Measurements from ENCODE around the gene SNX18. TPM values are rescaled to one million over a fixed set of nuclear protein-coding genes. Genes with fewer than 3 reads are reported as not detected.

The SNX18 gene
- total RNA-seq, 1 experiment from 2014 or later, result 14.3 TPM

DNA sequence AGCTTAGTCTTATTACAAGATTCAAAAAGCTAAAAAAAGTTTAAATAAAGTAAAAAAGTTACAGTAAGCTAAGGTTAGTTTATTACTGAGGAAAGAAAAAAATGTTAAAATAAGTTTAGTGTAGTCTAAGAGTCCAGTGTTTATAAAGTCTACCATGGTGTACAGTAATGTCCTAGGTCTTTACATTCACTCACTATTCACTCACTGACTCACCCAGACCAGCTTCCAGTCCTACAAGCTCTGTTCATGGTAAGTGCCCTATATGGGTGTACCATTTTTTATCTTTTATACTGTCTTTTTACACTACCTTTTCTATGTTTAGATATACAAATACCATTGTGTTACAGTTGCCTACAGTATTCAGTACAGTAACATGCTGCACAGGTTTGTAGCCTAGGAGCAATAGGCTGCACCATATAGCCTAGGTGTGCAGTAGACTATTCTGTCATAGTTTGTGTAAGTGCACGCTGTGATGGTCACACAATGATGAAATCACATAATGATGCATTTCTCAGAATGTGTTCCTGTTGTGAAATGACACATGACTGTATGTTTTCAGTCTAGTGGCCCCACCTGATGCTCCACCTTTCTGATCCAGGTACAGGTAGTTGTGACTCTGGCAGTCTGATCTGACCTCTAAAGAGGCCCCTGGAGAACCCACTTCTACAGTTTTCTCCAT is 45.7 kb downstream of the SNX18 start:
- Histone ChIP-seq H3K27me3 (ENCODE audit: low read length) (no peaks in the 10 kb centered on the region), H3K79me2 (ENCODE audit: low read length) (no peaks in the 10 kb centered on the region), H2AFZ (ENCODE audit: low read length) (no peak overlapping the region), H3K27ac (ENCODE audit: low read length) (no peak overlapping the region), H3K36me3 (ENCODE audit: low read depth, low read length) (no peaks in the 10 kb centered on the region), H3F3A (ENCODE audit: low read length, unreplicated experiment) (no peaks in the 10 kb centered on the region), H3K4me2 (ENCODE audit: low read length) (no peak overlapping the region), H3K4me3 (ENCODE audit: low read length) (no peak overlapping the region), H3K4me1 (ENCODE audit: insufficient read depth, low read length) (no peaks in the 10 kb centered on the region), H3K9me2 (replicated peaks; ENCODE audit: low read length) (no peaks in the 10 kb centered on the region), H4K20me1 (ENCODE audit: low read length) (no peaks in the 10 kb centered on the region), H3K9ac (ENCODE audit: low read length) (no peak overlapping the region), H3K9me3 (ENCODE audit: low read length) (no peaks in the 10 kb centered on the region)
- no TSS peak for BruUV-seq (replicated peaks)
- ChIA-PET POLR2A (ENCODE audit: unreplicated experiment) (no interaction called here), CTCF (no interaction called here)
- ATAC-seq (no peak), DNase-seq (peak; percentile 8)
- TF ChIP-seq, protein P1, sequence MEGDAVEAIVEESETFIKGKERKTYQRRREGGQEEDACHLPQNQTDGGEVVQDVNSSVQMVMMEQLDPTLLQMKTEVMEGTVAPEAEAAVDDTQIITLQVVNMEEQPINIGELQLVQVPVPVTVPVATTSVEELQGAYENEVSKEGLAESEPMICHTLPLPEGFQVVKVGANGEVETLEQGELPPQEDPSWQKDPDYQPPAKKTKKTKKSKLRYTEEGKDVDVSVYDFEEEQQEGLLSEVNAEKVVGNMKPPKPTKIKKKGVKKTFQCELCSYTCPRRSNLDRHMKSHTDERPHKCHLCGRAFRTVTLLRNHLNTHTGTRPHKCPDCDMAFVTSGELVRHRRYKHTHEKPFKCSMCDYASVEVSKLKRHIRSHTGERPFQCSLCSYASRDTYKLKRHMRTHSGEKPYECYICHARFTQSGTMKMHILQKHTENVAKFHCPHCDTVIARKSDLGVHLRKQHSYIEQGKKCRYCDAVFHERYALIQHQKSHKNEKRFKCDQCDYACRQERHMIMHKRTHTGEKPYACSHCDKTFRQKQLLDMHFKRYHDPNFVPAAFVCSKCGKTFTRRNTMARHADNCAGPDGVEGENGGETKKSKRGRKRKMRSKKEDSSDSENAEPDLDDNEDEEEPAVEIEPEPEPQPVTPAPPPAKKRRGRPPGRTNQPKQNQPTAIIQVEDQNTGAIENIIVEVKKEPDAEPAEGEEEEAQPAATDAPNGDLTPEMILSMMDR (conservative IDR thresholded peaks at IDR 0.05; ENCODE audit: low read depth, low read length), result no peak
- TF ChIP-seq EZH2 (IDR thresholded peaks at IDR 0.05; ENCODE audit: low read length, unreplicated experiment), result no peak
- TF ChIP-seq EZH2phosphoT487 (IDR thresholded peaks at IDR 0.05; ENCODE audit: borderline replicate concordance, low read length), result no peak
- intact Hi-C loops (cut with micrococcal nuclease), result no loop called here

DNA sequence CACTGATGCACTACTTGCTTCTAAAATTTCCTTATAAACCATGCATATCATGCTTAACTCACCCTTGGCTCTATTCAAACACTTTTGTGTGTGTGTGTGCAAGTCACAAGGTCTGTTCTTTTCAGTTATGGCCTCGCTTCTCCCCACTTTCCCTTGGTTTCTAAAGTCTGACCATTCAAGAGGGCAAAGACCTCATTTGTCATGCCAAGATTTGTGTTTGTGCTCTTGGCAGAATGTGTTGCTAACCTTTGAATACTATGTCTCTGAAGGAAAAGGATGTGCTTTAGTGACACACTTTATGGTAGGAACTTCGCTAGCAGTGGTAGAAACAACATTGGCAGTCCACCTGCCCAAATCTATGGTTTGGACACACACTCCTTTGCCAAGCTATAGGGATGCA is 50.4 kb downstream of the SNX18 start:
- TF ChIP-seq, protein P1 (conservative IDR thresholded peaks at IDR 0.05; ENCODE audit: low read depth, low read length), result no peak
- no peak for TF ChIP-seq EZH2 (IDR thresholded peaks at IDR 0.05; ENCODE audit: low read length, unreplicated experiment)
- TF ChIP-seq EZH2phosphoT487 (IDR thresholded peaks at IDR 0.05; ENCODE audit: borderline replicate concordance, low read length), result no peak
- DNase-seq (no peak), ATAC-seq (no peak)
- no peaks in the 10 kb centered on the region for H3K36me3 ChIP-seq (ENCODE audit: low read depth, low read length)
- H3K4me1 ChIP-seq (ENCODE audit: insufficient read depth, low read length), result no peaks in the 10 kb centered on the region
- no peak overlapping the region for H3K4me2 ChIP-seq (ENCODE audit: low read length)
- no peaks in the 10 kb centered on the region for H3K79me2 ChIP-seq (ENCODE audit: low read length)
- no peak overlapping the region for H3K4me3 ChIP-seq (ENCODE audit: low read length)
- POLR2A ChIA-PET (ENCODE audit: unreplicated experiment), result no interaction called here
- H3K27ac ChIP-seq (ENCODE audit: low read length), result no peak overlapping the region
- no peaks in the 10 kb centered on the region for H3K9me2 ChIP-seq (replicated peaks; ENCODE audit: low read length)
- no peak overlapping the region for H2AFZ ChIP-seq (ENCODE audit: low read length)
- no peaks in the 10 kb centered on the region for H3F3A ChIP-seq (ENCODE audit: low read length, unreplicated experiment)
- no peaks in the 10 kb centered on the region for H3K27me3 ChIP-seq (ENCODE audit: low read length)
- intact Hi-C loops (cut with micrococcal nuclease), result no loop called here
- CTCF ChIA-PET, result no interaction called here
- no TSS peak for BruUV-seq (replicated peaks)
- no peak overlapping the region for H3K9ac ChIP-seq (ENCODE audit: low read length)
- H3K9me3 ChIP-seq (ENCODE audit: low read length), result no peaks in the 10 kb centered on the region
- H4K20me1 ChIP-seq (ENCODE audit: low read length), result no peaks in the 10 kb centered on the region

GRCh38 chr5:54570916-54571315 is 53.4 kb downstream of the SNX18 start:
- Histone ChIP-seq H2AFZ (ENCODE audit: low read length) (no peak overlapping the region), H3K36me3 (ENCODE audit: low read depth, low read length) (no peaks in the 10 kb centered on the region), H3K27ac (ENCODE audit: low read length) (no peak overlapping the region), H3K9ac (ENCODE audit: low read length) (no peak overlapping the region), H3K27me3 (ENCODE audit: low read length) (no peaks in the 10 kb centered on the region), H3K4me2 (ENCODE audit: low read length) (no peak overlapping the region), H3K9me2 (replicated peaks; ENCODE audit: low read length) (no peaks in the 10 kb centered on the region), H3K79me2 (ENCODE audit: low read length) (no peaks in the 10 kb centered on the region), H3F3A (ENCODE audit: low read length, unreplicated experiment) (no peaks in the 10 kb centered on the region), H3K4me3 (ENCODE audit: low read length) (no peak overlapping the region), H3K9me3 (ENCODE audit: low read length) (no peaks in the 10 kb centered on the region), H4K20me1 (ENCODE audit: low read length) (no peaks in the 10 kb centered on the region), H3K4me1 (ENCODE audit: insufficient read depth, low read length) (no peaks in the 10 kb centered on the region)
- intact Hi-C loops (cut with micrococcal nuclease), result no loop called here
- ChIA-PET POLR2A (ENCODE audit: unreplicated experiment) (no interaction called here), CTCF (no interaction called here)
- BruUV-seq (replicated peaks), result no TSS peak
- ATAC-seq, result no peak
- no peak for DNase-seq
- TF ChIP-seq EZH2 (IDR thresholded peaks at IDR 0.05; ENCODE audit: low read length, unreplicated experiment) (no peak), EZH2phosphoT487 (IDR thresholded peaks at IDR 0.05; ENCODE audit: borderline replicate concordance, low read length) (no peak)
- TF ChIP-seq, protein P1 (conservative IDR thresholded peaks at IDR 0.05; ENCODE audit: low read depth, low read length), result no peak
